SK-N-SH (cell line): Measurements from ENCODE around the gene KANSL2. TPM values are rescaled to one million over a fixed set of nuclear protein-coding genes. Genes with fewer than 3 reads are reported as not detected.

Source experiments
- CTCF ChIA-PET: fragments of 300-600, 350-600 bp; formaldehyde crosslinking; extraction: SDS; loops from one replicate; lab custom pipeline; 2021; lab: Yijun Ruan, JAX
- POLR2A ChIA-PET: fragments of 350-600 bp; sonication (Branson Sonifier 250); formaldehyde crosslinking; extraction: SDS; loops from one replicate; lab custom pipeline; 2020; ENCODE audit warnings: antibody characterized with exemption, inconsistent platforms; lab: Yijun Ruan, JAX
- DNase-seq: peaks from one replicate; pipeline ENCODE4 v3.0.0; 2012
- H2AFZ ChIP-seq: fragments of 200-600 bp; sonication (generic); 2 replicates; pipeline ENCODE4 v1.8.1; 2016; ENCODE audit warnings: antibody characterized with exemption, mild to moderate bottlenecking, low read depth
- H3F3A ChIP-seq: fragments of 200-600 bp; sonication (generic); replicated peaks from 2 replicates; pipeline ENCODE3; 2016; ENCODE audit warnings: antibody characterized with exemption, mild to moderate bottlenecking; ENCODE audit not compliant: insufficient read depth
- H3K27ac ChIP-seq, 2 experiments: fragments of 200-500 bp in 1 of 2; fragments of 200-600 bp in 1 of 2; sonication (Bioruptor generic) in 1 of 2; sonication (generic), shearing (Covaris generic) in 1 of 2; 2 replicates each; pipeline versions ENCODE4 v1.5.1 to v1.6.1; 2014 to 2016; ENCODE audit warnings: low read depth in 2 of 2, inconsistent platforms in 1 of 2, low read length in 1 of 2, mild to moderate bottlenecking in 1 of 2, mixed read lengths in 1 of 2
- H3K27me3 ChIP-seq: fragments of 200-600 bp; sonication (generic), shearing (Covaris generic); 2 replicates; pipeline ENCODE4 v1.6.1; 2016; ENCODE audit warnings: mixed run types; ENCODE audit not compliant: insufficient read depth
- H3K36me3 ChIP-seq, 2 experiments: fragments of 200-500 bp in 1 of 2; fragments of 200-600 bp in 1 of 2; sonication (Bioruptor generic) in 1 of 2; sonication (generic) in 1 of 2; replicated peaks in 1 of 2; 2 replicates each; pipeline versions ENCODE3 to v1.5.1; 2014 to 2016; ENCODE audit warnings: low read length in 1 of 2, mild to moderate bottlenecking in 1 of 2; ENCODE audit not compliant: insufficient read depth in 2 of 2, control insufficient read depth in 1 of 2
- H3K4me1 ChIP-seq, 2 experiments: fragments of 200-500 bp in 1 of 2; fragments of 200-600 bp in 1 of 2; sonication (Bioruptor generic) in 1 of 2; sonication (generic), shearing (Covaris generic) in 1 of 2; 2 replicates each; pipeline versions ENCODE4 v1.5.1 to v1.6.1; 2014 to 2016; ENCODE audit warnings: low read depth in 1 of 2, low read length in 1 of 2, mixed run types in 1 of 2; ENCODE audit not compliant: insufficient read depth in 2 of 2, control insufficient read depth in 1 of 2
- H3K4me2 ChIP-seq: fragments of 200-600 bp; sonication (generic), shearing (Covaris generic); 2 replicates; pipeline ENCODE4 v1.6.1; 2017; ENCODE audit warnings: mixed run types
- H3K4me3 ChIP-seq, 2 experiments: fragments of 200-500 bp in 1 of 2; fragments of 200-600 bp in 1 of 2; sonication (Bioruptor generic) in 1 of 2; sonication (generic), shearing (Covaris generic) in 1 of 2; 2 replicates each; pipeline versions ENCODE4 v1.5.1 to v1.8.1; 2014 to 2016; ENCODE audit warnings: low read depth in 2 of 2, inconsistent platforms in 1 of 2, low read length in 1 of 2, mild to moderate bottlenecking in 1 of 2, mixed read lengths in 1 of 2, moderate library complexity in 1 of 2
- H3K79me2 ChIP-seq: fragments of 200-600 bp; sonication (generic); 2 replicates; pipeline ENCODE4 v1.8.1; 2017; ENCODE audit warnings: mild to moderate bottlenecking; ENCODE audit not compliant: insufficient read depth
- H3K9ac ChIP-seq: fragments of 200-600 bp; sonication (generic); 2 replicates; pipeline ENCODE4 v1.6.1; 2017; ENCODE audit warnings: mixed run types
- H3K9me2 ChIP-seq: fragments of 200-600 bp; sonication (generic); 2 replicates; pipeline ENCODE4 v1.6.1; 2017; ENCODE audit warnings: mixed run types
- H3K9me3 ChIP-seq: fragments of 200-600 bp; sonication (generic); 2 replicates; pipeline ENCODE4 v1.6.1; 2017; ENCODE audit warnings: mixed run types, mild to moderate bottlenecking, moderate library complexity
- H4K20me1 ChIP-seq: fragments of 200-600 bp; sonication (generic); 2 replicates; pipeline ENCODE4 v1.6.1; 2017; ENCODE audit warnings: mild to moderate bottlenecking, mixed run types; ENCODE audit not compliant: insufficient read depth
- CHD2 ChIP-seq: fragments of 150-350 bp; IDR thresholded peaks from 2 replicates; pipeline ENCODE4 v1.6.1; 2018; ENCODE audit warnings: low read length; ENCODE audit not compliant: partially characterized antibody
- CTCF ChIP-seq: fragments of 200-600 bp; sonication (generic); IDR thresholded peaks from 2 replicates; pipeline ENCODE4 v1.6.1; 2017; ENCODE audit warnings: antibody characterized with exemption, mild to moderate bottlenecking, moderate library complexity
- EZH2phosphoT487 ChIP-seq: fragments of 200-600 bp; sonication (generic); IDR thresholded peaks from 2 replicates; pipeline ENCODE4 v1.6.1; 2017; ENCODE audit warnings: low read depth, mixed run types, mild to moderate bottlenecking, antibody characterized with exemption, moderate library complexity, borderline replicate concordance
- FOXM1 ChIP-seq: IDR thresholded peaks from 2 replicates; pipeline ENCODE4 v1.4.0; 2012; ENCODE audit warnings: low read depth, mild to moderate bottlenecking
- GABPA ChIP-seq: IDR thresholded peaks from 2 replicates; pipeline ENCODE4 v1.4.0; 2012; ENCODE audit warnings: low read depth, mild to moderate bottlenecking
- NFIC ChIP-seq: IDR thresholded peaks from 2 replicates; pipeline ENCODE4 v1.4.0; 2012; ENCODE audit warnings: borderline replicate concordance
- NRF1 ChIP-seq: IDR thresholded peaks from 2 replicates; pipeline ENCODE4 v1.6.1; 2012; ENCODE audit warnings: low read depth, mild to moderate bottlenecking, low read length
- POLR2AphosphoS5 ChIP-seq: IDR thresholded peaks from 2 replicates; pipeline ENCODE4 v1.6.1; 2012; ENCODE audit warnings: low read depth, low read length
- RCOR1 ChIP-seq: fragments of 150-350 bp; IDR thresholded peaks from 2 replicates; pipeline ENCODE4 v1.6.1; 2017; ENCODE audit warnings: antibody characterized with exemption, low read length
- RFX5 ChIP-seq: IDR thresholded peaks from 2 replicates; pipeline ENCODE4 v1.6.1; 2012; ENCODE audit warnings: mild to moderate bottlenecking, improper control_type of control experiment, low read length
- RXRA ChIP-seq: IDR thresholded peaks from 2 replicates; pipeline ENCODE4 v1.4.0; 2012; ENCODE audit warnings: low read depth, mild to moderate bottlenecking, borderline replicate concordance
- SMC3 ChIP-seq: IDR thresholded peaks from 2 replicates; pipeline ENCODE4 v1.6.1; 2012; ENCODE audit warnings: low read depth, low read length, improper control_type of control experiment
- TAF1 ChIP-seq: IDR thresholded peaks from 2 replicates; pipeline ENCODE4 v1.6.1; 2012; ENCODE audit warnings: low read depth, mild to moderate bottlenecking, low read length, moderate library complexity, borderline replicate concordance
- TEAD4 ChIP-seq: IDR thresholded peaks from 2 replicates; pipeline ENCODE4 v1.4.0; 2012; ENCODE audit warnings: mild to moderate bottlenecking, borderline replicate concordance; ENCODE audit not compliant: insufficient read depth
- USF2 ChIP-seq: fragments of 150-350 bp; IDR thresholded peaks from 2 replicates; pipeline ENCODE4 v1.6.1; 2017; ENCODE audit warnings: antibody characterized with exemption, low read length, low read depth, borderline replicate concordance
- YY1 ChIP-seq: IDR thresholded peaks from 2 replicates; pipeline ENCODE4 v1.4.0; 2012; ENCODE audit warnings: low read depth, mild to moderate bottlenecking
- ZBTB33 ChIP-seq: IDR thresholded peaks from 2 replicates; pipeline ENCODE4 v1.4.0; 2012; ENCODE audit warnings: low read depth, borderline replicate concordance
- WGBS: methylation state at CpG from one replicate; pipeline ENCODE4 v1.1.6; 2017; ENCODE audit warnings: low lambda C conversion rate; 5-methylcytosine and 5-hydroxymethylcytosine counted together
- polyA plus RNA-seq, 3 experiments: library from polyadenylated mRNA; depleted of rRNA; stranded (reverse); fragments of >200 nt; gene quantifications; 2 replicates each; pipeline ENCODE4 v1.2.3, GENCODE V29; 2012

KANSL2 gene
- polyA plus RNA-seq, 1 of the 3 experiments (the other 2 are of a cell fraction), result 32.8 TPM

GRCh38 chr12:48630346-48630745 lies 51.7 kb downstream of the KANSL2 start:
- POLR2A ChIA-PET, result no interaction called here
- CTCF ChIA-PET, result no interaction called here

GRCh38 chr12:48629541-48629940 lies 52.5 kb downstream of the KANSL2 start:
- H3K36me3 ChIP-seq, result no peaks in the 10 kb centered on the region
- TF ChIP-seq POLR2AphosphoS5 (no peak), GABPA (no peak), RCOR1 (no peak)
- TF ChIP-seq, all 33 proteins: peak for 0
- WGBS, result 74% methylated on average over 3 of the region's 3 CpGs

More at GRCh38 chr12:48630346-48630745, 51.7 kb downstream of the KANSL2 start:
- no peak for DNase-seq
- Histone ChIP-seq H3F3A (no peaks in the 10 kb centered on the region), H3K4me3 (no peak overlapping the region), H3K4me1 (no peaks in the 10 kb centered on the region), H3K9me3 (no peaks in the 10 kb centered on the region), H3K9me2 (no peaks in the 10 kb centered on the region), H3K27ac (no peak overlapping the region), H2AFZ (no peak overlapping the region), H3K36me3 (no peaks in the 10 kb centered on the region), H3K9ac (no peak overlapping the region), H3K79me2 (no peaks in the 10 kb centered on the region), H4K20me1 (no peaks in the 10 kb centered on the region), H3K4me2 (no peak overlapping the region), H3K27me3 (no peaks in the 10 kb centered on the region)
- TF ChIP-seq NFIC, result no peak
- no peak for TF ChIP-seq CTCF
- no peak for TF ChIP-seq EZH2phosphoT487
- TF ChIP-seq YY1, result no peak
- TF ChIP-seq GABPA, result no peak
- TF ChIP-seq TEAD4, result no peak

GRCh38 chr12:48627556-48627955 lies 54.5 kb downstream of the KANSL2 start:
- no peaks in the 10 kb centered on the region for H3K9me3 ChIP-seq
- H4K20me1 ChIP-seq, result no peaks in the 10 kb centered on the region
- H3F3A ChIP-seq, result no peaks in the 10 kb centered on the region
- ChIA-PET POLR2A (no interaction called here), CTCF (interaction anchor here (3.4 kb wide), 1 partner anchor 9 kb away, joined by 16 read pairs; no protein-coding TSS in a partner anchor)
- no peaks in the 10 kb centered on the region for H3K79me2 ChIP-seq
- H3K9ac ChIP-seq, result no peak overlapping the region
- no peak overlapping the region for H3K27ac ChIP-seq
- DNase-seq, result no peak
- no peaks in the 10 kb centered on the region for H3K4me1 ChIP-seq
- no peaks in the 10 kb centered on the region for H3K9me2 ChIP-seq
- H3K27me3 ChIP-seq, result no peaks in the 10 kb centered on the region
- H3K36me3 ChIP-seq, result no peaks in the 10 kb centered on the region
- WGBS, result 11% methylated on average over 4 of the region's 4 CpGs
- H3K4me3 ChIP-seq, result no peak overlapping the region
- H2AFZ ChIP-seq, result no peak overlapping the region
- no peak overlapping the region for H3K4me2 ChIP-seq
- TF ChIP-seq RXRA, result no peak
- TF ChIP-seq CHD2, result no peak
- TF ChIP-seq NRF1, result no peak
- TF ChIP-seq RFX5, result no peak
- TF ChIP-seq FOXM1, result no peak
- TF ChIP-seq ZBTB33, result no peak
- no peak for TF ChIP-seq TEAD4
- no peak for TF ChIP-seq TAF1
- TF ChIP-seq USF2, result no peak
- no peak for TF ChIP-seq SMC3
- TF ChIP-seq YY1, result no peak

More at GRCh38 chr12:48629541-48629940, 52.5 kb downstream of the KANSL2 start:
- no peaks in the 10 kb centered on the region for H3K27me3 ChIP-seq
- CTCF ChIA-PET, result interaction anchor here (1.0 to 3.4 kb wide), 2 partner anchors 11 to 666 kb away, joined by 3 to 16 read pairs; partner anchors contain the start of gene TMEM106C
- H4K20me1 ChIP-seq, result no peaks in the 10 kb centered on the region
- H3K27ac ChIP-seq, result no peak overlapping the region
- H3K4me1 ChIP-seq, result no peaks in the 10 kb centered on the region
- H3F3A ChIP-seq, result no peaks in the 10 kb centered on the region
- H3K79me2 ChIP-seq, result no peaks in the 10 kb centered on the region
- no peaks in the 10 kb centered on the region for H3K9me3 ChIP-seq
- no peak overlapping the region for H3K4me2 ChIP-seq
- POLR2A ChIA-PET, result no interaction called here
- no peak for DNase-seq
- H2AFZ ChIP-seq, result no peak overlapping the region
- H3K9ac ChIP-seq, result no peak overlapping the region
- no peak overlapping the region for H3K4me3 ChIP-seq
- no peaks in the 10 kb centered on the region for H3K9me2 ChIP-seq
